ENCODE measurements around the gene MAOB. TPM values are rescaled to one million over a fixed set of nuclear protein-coding genes. Genes with fewer than 3 reads are reported as not detected.

MAOB gene
- total RNA-seq, 1 experiment from 2014 or later: 1.1 TPM

DNA sequence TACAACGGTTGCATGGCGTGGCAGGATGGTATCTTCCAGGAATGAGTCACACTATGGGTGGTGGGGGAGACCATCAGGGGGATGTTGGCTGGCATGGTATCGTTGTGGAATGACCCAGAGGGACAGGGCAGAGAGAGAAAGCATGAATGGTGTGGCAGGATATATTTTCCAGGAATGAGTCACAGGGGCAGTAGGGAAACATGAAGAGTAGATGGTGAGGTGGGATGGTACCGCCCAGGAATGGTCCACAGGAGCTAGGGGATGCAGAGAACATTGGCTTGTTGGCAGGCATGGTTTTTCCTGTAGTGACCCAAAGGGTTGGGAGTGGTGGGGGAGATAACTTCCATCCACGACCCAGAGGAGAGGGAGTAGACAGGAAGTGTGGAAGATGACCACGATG, 163.7 kb downstream of the MAOB start:
- no CpG with 5 or more reads among the region's 6 CpGs for WGBS (ENCODE audit: extremely low coverage, insufficient read length, low lambda C conversion rate)
- Mint-ChIP-seq H3K9me3 (peaks cover 13 to 19% of the 10 kb centered on the region in 2 experiments), H3K27me3 (ENCODE audit: low read depth) (peaks cover 5% of the 10 kb centered on the region; the same call in 1 of the 2 replicates), H3K4me1 (no peaks in the 10 kb centered on the region), H3K27ac (no peak overlapping the region), H3K4me3 (no peak overlapping the region), H3K36me3 (ENCODE audit: insufficient read depth in 1 of 3, low read depth in 3 of 3) (peaks cover 0 to 3% (median 2%) of the 10 kb centered on the region in 3 experiments; a peak in 3 of 7 replicates)
- H4K8ac ChIP-seq (replicated peaks; ENCODE audit: insufficient read length, low read depth, low read length): no peak overlapping the region
- no peak overlapping the region for H3K4ac ChIP-seq (ENCODE audit: low read depth, low read length)
- H2BK12ac ChIP-seq (ENCODE audit: insufficient read length, low read depth, low read length): no peak overlapping the region
- no peak overlapping the region for H2BK5ac ChIP-seq (ENCODE audit: insufficient read length, low read length)
- H3K27me3 ChIP-seq (ENCODE audit: insufficient read depth, low read length): no peaks in the 10 kb centered on the region
- H3K23ac ChIP-seq (ENCODE audit: insufficient read length, low read depth, low read length): no peak overlapping the region
- H2BK15ac ChIP-seq (ENCODE audit: low read depth, low read length): no peak overlapping the region
- H3K27ac ChIP-seq (ENCODE audit: insufficient read length, low read depth, low read length): no peak overlapping the region
- no peak overlapping the region for H3K56ac ChIP-seq (ENCODE audit: insufficient read length, low read depth, low read length)
- no peak overlapping the region for H4K91ac ChIP-seq (ENCODE audit: insufficient read length, low read depth, low read length)
- H3T11ph ChIP-seq (ENCODE audit: low read length): no peak overlapping the region
- H3K79me1 ChIP-seq (ENCODE audit: insufficient read depth, low read depth, low read length, poor library complexity, severe bottlenecking): no peaks in the 10 kb centered on the region
- no peaks in the 10 kb centered on the region for H3K9me3 ChIP-seq (ENCODE audit: control insufficient read depth, low read depth, low read length)
- no peak overlapping the region for H2AFZ ChIP-seq (ENCODE audit: low read length)
- no peak overlapping the region for H4K5ac ChIP-seq (ENCODE audit: insufficient read length, low read depth, low read length)
- no peaks in the 10 kb centered on the region; the same call in 1 of the 2 replicates for H3K4me1 ChIP-seq (ENCODE audit: insufficient read depth, low read length)
- no peak overlapping the region for H3K9ac ChIP-seq (ENCODE audit: extremely low read depth, insufficient read length, low read length)
- no peaks in the 10 kb centered on the region for H4K20me1 ChIP-seq (ENCODE audit: control insufficient read depth, insufficient read depth, insufficient read length)
- TF ChIP-seq, protein P1, sequence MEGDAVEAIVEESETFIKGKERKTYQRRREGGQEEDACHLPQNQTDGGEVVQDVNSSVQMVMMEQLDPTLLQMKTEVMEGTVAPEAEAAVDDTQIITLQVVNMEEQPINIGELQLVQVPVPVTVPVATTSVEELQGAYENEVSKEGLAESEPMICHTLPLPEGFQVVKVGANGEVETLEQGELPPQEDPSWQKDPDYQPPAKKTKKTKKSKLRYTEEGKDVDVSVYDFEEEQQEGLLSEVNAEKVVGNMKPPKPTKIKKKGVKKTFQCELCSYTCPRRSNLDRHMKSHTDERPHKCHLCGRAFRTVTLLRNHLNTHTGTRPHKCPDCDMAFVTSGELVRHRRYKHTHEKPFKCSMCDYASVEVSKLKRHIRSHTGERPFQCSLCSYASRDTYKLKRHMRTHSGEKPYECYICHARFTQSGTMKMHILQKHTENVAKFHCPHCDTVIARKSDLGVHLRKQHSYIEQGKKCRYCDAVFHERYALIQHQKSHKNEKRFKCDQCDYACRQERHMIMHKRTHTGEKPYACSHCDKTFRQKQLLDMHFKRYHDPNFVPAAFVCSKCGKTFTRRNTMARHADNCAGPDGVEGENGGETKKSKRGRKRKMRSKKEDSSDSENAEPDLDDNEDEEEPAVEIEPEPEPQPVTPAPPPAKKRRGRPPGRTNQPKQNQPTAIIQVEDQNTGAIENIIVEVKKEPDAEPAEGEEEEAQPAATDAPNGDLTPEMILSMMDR (conservative IDR thresholded peaks at IDR 0.05): no peak
- H3K18ac ChIP-seq (ENCODE audit: insufficient read length, low read depth, low read length): no peak overlapping the region
- H3K4me2 ChIP-seq (ENCODE audit: insufficient read depth, insufficient read length, low read length): no peak overlapping the region
- no peaks in the 10 kb centered on the region for H3K23me2 ChIP-seq (ENCODE audit: insufficient read length, low read depth, low read length, poor library complexity, severe bottlenecking)
- DNase-seq: no peak
- no peak overlapping the region for H2BK20ac ChIP-seq (ENCODE audit: low read depth, low read length, poor library complexity, severe bottlenecking)
- no peaks in the 10 kb centered on the region for H3K79me2 ChIP-seq (ENCODE audit: insufficient read depth, low read length)
- no peak overlapping the region for H2BK120ac ChIP-seq (ENCODE audit: low read depth, low read length, poor library complexity, severe bottlenecking)
- H3K14ac ChIP-seq (ENCODE audit: insufficient read depth, low read length): no peak overlapping the region
- H2AK5ac ChIP-seq (ENCODE audit: insufficient read length, low read length): no peak overlapping the region
